K562 (cell line): ENCODE data around the gene ADK.

Experiments
- ADNP ChIP-seq: fragments of 200-800 bp; sonication (Bioruptor generic); IDR thresholded peaks from 2 replicates; pipeline ENCODE4 v1.6.1; 2016; ENCODE audit warnings: missing genetic modification characterization, missing compliant biosample characterization
- CREM ChIP-seq: IDR thresholded peaks from 2 replicates; pipeline ENCODE4 v1.6.1; 2014; ENCODE audit warnings: antibody characterized with exemption, low read depth
- EZH2 ChIP-seq: IDR thresholded peaks from 2 replicates; pipeline ENCODE4 v1.6.1; 2012; ENCODE audit warnings: low read depth, mild to moderate bottlenecking, inconsistent platforms, low read length, borderline replicate concordance
- HDAC2 ChIP-seq: fragments of 450-650 bp; IDR thresholded peaks from 2 replicates; pipeline ENCODE4 v1.6.1; 2016; ENCODE audit warnings: mild to moderate bottlenecking
- POLR2AphosphoS5 ChIP-seq: IDR thresholded peaks from 2 replicates; pipeline ENCODE4 v1.6.1; 2011; ENCODE audit warnings: mild to moderate bottlenecking, low read depth, low read length, moderate library complexity; ENCODE audit not compliant: control insufficient read depth, insufficient read depth
- SPI1 ChIP-seq: IDR thresholded peaks from 2 replicates; pipeline ENCODE4 v1.6.1; 2011; ENCODE audit warnings: low read depth, low read length, control low read depth, borderline replicate concordance
- TOE1 ChIP-seq, 2 experiments: fragments of 450-650 bp in 1 of 2; sonication (generic) in 1 of 2; formaldehyde crosslinking in 1 of 2; IDR thresholded peaks; 2 replicates each; pipeline versions ENCODE4 v1.7.1 to v1.8.0; 2016 to 2022; ENCODE audit warnings: borderline replicate concordance in 2 of 2, mild to moderate bottlenecking in 2 of 2, antibody characterized with exemption in 1 of 2, inconsistent platforms in 1 of 2, low read depth in 1 of 2, missing genetic modification reagents in 1 of 2, moderate library complexity in 1 of 2
- ZC3H11A ChIP-seq: IDR thresholded peaks from 2 replicates; pipeline ENCODE4 v1.6.1; 2012; ENCODE audit warnings: low read depth, low read length, improper control_type of control experiment
- TF ChIP-seq, protein P1 (sequence below), 3 experiments: IDR thresholded peaks in 2 of 3; conservative IDR thresholded peaks in 1 of 3; 2 replicates each; pipeline ENCODE4 v1.5.1; 2011 to 2012; ENCODE audit warnings: low read length in 3 of 3, mild to moderate bottlenecking in 3 of 3, control low read depth in 2 of 3, improper control_type of control experiment in 1 of 3, inconsistent platforms in 1 of 3, low read depth in 1 of 3, mixed read lengths in 1 of 3, moderate library complexity in 1 of 3; ENCODE audit not compliant: insufficient read depth in 2 of 3
- TF ChIP-seq, protein P2 (sequence below): sonication (generic); formaldehyde crosslinking; IDR thresholded peaks from 2 replicates; pipeline ENCODE4 v1.8.0; 2022; ENCODE audit warnings: mild to moderate bottlenecking, missing genetic modification reagents

DNA sequence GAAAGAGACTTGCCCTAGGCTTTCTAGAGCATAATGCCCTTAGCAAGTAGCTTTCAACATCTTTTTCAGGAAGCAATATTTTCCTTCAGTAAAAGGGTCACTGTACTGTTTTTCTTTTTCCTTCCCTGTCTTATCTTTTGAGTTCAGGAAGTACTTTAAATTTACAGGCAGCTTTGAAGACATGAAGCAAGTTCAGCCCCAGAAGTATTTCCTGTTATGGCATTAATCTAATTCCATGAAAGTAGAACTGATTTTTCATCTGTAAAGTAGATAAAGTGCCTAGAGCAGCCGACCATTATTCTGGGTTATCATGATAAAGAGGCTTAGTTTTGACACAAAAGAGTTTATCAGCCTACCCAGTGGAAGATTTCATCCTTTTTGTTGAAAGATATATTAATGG is 288.2 kb downstream of the ADK start:
- TF ChIP-seq ADNP (tag) (no peak), EZH2 (no peak), ZC3H11A (no peak), HDAC2 (peak; percentile 48; the same call in 1 of the 2 replicates), CREM (no peak), TOE1 (IDR thresholded peaks at IDR 0.05; ENCODE audit: borderline replicate concordance) (no peak), TOE1 (CRISPR knock-in tag; IDR thresholded peaks at IDR 0.05; ENCODE audit: borderline replicate concordance, low read depth) (no peak), POLR2AphosphoS5 (no peak), SPI1 (no peak)
- TF ChIP-seq, protein P1, sequence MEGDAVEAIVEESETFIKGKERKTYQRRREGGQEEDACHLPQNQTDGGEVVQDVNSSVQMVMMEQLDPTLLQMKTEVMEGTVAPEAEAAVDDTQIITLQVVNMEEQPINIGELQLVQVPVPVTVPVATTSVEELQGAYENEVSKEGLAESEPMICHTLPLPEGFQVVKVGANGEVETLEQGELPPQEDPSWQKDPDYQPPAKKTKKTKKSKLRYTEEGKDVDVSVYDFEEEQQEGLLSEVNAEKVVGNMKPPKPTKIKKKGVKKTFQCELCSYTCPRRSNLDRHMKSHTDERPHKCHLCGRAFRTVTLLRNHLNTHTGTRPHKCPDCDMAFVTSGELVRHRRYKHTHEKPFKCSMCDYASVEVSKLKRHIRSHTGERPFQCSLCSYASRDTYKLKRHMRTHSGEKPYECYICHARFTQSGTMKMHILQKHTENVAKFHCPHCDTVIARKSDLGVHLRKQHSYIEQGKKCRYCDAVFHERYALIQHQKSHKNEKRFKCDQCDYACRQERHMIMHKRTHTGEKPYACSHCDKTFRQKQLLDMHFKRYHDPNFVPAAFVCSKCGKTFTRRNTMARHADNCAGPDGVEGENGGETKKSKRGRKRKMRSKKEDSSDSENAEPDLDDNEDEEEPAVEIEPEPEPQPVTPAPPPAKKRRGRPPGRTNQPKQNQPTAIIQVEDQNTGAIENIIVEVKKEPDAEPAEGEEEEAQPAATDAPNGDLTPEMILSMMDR (IDR thresholded peaks at IDR 0.05 in 2 of 3, conservative IDR thresholded peaks at IDR 0.05 in 1 of 3; ENCODE audit: insufficient read depth in 2 of 3, low read depth in 1 of 3, low read length in 3 of 3), result no peak
- TF ChIP-seq, protein P2, sequence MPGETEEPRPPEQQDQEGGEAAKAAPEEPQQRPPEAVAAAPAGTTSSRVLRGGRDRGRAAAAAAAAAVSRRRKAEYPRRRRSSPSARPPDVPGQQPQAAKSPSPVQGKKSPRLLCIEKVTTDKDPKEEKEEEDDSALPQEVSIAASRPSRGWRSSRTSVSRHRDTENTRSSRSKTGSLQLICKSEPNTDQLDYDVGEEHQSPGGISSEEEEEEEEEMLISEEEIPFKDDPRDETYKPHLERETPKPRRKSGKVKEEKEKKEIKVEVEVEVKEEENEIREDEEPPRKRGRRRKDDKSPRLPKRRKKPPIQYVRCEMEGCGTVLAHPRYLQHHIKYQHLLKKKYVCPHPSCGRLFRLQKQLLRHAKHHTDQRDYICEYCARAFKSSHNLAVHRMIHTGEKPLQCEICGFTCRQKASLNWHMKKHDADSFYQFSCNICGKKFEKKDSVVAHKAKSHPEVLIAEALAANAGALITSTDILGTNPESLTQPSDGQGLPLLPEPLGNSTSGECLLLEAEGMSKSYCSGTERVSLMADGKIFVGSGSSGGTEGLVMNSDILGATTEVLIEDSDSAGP, result no peak
